NAMALWA (cell line): ENCODE results near the gene SMIM24.
"Not testable (repeated sequence)": the region's sequence is repeated elsewhere in the genome, so short reads cannot be mapped to it uniquely, and the experiment has no call there.

ENCODE experiments used
- DNase-seq: peaks from one replicate; pipeline ENCODE4 v3.0.0-alpha.2; 2015; ENCODE audit warnings: low spot score

SMIM24 gene

GRCh38 chr19:3433805-3434540, 46.4 kb downstream of the SMIM24 start:
- no peak for DNase-seq

DNA sequence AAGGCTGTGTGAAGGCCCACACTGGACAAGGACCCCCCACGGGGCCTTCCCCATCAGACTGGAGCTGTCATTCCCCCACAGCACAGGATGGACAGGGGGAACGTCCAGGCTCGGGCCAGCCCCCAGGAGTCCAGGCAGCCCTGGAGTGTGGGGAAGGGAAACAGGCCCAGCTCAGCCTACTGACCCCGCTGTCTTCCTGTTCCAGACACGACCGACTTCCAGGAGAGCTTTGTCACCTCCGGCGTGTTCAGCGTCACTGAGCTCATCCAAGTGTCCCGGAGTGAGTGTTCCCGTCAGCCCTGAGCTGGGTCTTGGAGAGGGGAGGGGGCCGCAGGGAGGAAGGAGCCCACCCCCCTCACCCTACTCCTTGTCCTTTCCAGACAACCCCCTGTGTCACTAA, 47.0 kb downstream of the SMIM24 start:
- no peak for DNase-seq

DNA sequence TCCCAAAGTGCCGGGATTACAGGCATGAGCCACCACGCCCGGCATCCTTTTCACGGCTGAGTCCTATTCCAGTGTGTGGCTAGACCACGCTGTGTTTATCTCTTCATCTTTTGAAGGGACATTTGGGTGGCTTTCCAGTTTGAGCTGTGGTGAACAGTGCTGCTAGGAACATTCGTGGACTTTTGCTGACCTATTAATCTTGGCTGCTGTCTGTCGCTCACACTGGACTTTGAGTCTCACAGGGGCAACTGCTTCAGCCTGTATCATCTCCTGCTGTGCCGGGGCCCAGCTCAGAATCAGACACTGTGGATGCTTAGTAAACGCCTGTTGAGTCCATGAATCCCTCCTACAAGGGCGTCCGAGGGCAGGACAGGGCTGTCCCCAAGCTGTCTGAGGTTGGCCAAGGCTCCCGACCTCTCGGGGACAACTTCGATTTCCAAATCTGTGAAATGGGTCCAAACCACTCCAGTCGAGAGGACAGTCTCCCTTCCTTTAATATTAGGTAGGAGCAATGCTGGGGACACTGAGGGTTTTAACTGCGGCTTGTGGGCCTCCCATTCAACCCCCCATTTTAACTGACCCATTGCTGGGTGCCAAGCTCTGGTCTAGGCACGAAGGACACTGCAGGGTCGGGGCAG, 48.4 kb downstream of the SMIM24 start:
- no peak for DNase-seq

GRCh38 chr19:3430366-3430680, 50.0 kb downstream of the SMIM24 start:
- DNase-seq = not testable (repeated sequence)

DNA sequence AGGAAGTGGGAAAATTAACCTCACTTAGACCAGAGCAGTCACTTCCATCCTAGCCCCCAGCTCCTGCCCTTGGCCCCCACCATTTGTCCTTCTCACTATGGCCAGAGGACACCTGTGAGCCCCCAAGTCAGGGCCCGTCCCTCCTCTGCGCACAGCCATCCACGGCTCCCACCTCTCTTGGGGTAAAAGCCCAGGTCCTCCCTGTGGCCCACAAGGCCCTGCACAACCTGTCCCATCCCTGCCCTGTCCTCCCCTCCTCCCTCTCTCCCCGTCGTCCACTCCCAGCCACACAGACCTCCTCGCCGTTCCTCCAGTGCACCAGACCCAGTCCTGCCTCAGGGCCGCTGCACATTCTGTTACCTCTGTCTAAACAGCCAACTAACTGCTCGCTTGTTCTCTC, 53.9 kb downstream of the SMIM24 start:
- DNase-seq = no peak
